Left colon (tissue), 2 donors: ENCODE data around the gene TXNL4A. TPM values are rescaled to one million over a fixed set of nuclear protein-coding genes. Genes with fewer than 3 reads are reported as not detected.

Experiments used
- ATAC-seq: fragments of 200-7000 bp; cut with Tn5 transposase; one replicate; pipeline ENCODE4 v1.9.1; 2020; ENCODE audit warnings: mild to moderate bottlenecking, moderate library complexity
- DNase-seq, 2 donors: peaks; one replicate each; pipeline ENCODE4 v3.0.0-alpha.2; 2020
- intact Hi-C, 2 donors: fragments of 100-400 bp; cut with DNase I in 1 of 2; cut with micrococcal nuclease in 1 of 2; formaldehyde crosslinking; loops; one replicate each; pipeline versions ENCODE4 v1.11.2 to v1.14.0; 2022; cut with DNase I, micrococcal nuclease
- total RNA-seq, 2 donors: library from RNA; stranded (reverse); fragmentation: NEBNext Ultra II Directional; extraction: Animal tissue kit (Norgen Biotek cat#: 25700); gene quantifications; one replicate each; pipeline ENCODE4 v1.2.1, GENCODE V29; 2021
- donor health status: DM: no; HTN: no; CAD: no.
- donor health status: DM: yes; HTN: yes; CAD: no.

TXNL4A gene
- total RNA-seq, 2 donors from 2014 or later: 72.6 to 96.2 TPM

GRCh38 chr18:79941473-79942119 is 46.8 kb downstream of the TXNL4A start:
- intact Hi-C loops: no loop called here
- DNase-seq (peak; percentile 6 to 23), ATAC-seq (no peak)

DNA sequence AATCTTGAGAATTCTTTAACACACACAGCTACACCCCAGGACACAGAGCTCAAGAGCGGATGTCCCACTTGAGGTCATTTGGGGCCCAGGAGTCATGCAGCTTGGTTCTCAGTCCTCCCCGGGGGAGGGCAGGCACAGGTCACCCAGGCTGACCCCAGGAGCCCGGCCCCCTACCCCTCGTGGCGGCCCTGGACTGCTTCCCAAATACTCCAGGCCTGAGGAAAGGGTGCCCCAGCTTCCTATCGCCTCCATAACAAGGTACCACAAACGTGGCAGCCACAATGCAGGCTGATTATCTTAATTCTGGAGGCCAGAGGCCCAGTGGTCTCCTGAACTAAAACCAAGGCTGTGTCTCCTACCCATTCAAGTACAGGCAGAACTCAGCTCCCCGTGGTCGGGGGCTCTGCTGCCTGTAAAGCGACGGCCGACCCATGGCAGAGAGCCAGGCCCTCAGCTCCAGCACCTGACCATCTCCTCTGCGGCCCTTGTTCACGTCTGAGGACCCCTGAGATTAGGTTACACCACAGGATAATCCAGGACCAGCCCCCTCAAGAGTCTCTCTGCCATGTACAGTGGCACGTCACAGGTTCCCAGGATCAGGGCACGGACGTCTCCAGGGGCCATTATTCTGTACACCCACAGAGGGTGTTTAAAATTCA is 47.4 kb downstream of the TXNL4A start:
- DNase-seq (peak; percentile 3 to 23), ATAC-seq (no peak)
- intact Hi-C loops: no loop called here

DNA sequence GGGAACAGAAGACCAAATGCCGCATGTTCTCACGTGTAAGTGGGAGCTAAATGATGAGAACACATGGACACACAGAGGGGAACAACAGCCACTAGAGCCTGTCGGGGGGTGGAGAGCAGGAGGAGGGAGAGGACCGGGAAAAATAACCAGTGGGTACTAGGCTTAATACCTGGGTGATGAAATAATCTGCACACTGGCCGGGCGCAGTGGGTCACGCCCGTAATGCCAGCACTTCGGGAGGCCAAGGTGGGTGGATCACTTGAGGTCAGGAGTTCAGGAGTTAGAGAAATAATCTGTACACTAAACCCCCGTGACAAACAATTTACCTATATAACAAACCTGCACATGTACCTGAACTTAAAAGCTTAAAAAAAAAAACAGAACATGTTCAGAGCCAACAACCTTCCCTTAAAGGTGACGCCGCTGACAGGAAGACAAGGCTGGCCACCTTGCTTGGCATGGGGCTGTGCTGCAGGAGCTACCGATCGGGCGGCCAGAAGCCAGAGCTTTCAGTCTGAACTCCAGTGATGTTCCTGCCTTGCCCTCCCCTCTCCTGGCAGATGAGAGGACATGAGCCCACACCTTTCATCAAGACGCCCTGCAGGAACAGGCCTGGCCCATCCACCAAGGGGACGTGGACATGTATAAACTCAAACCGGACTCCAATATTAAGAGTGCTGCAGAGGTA is 48.1 kb downstream of the TXNL4A start:
- ATAC-seq (no peak), DNase-seq (peak; percentile 4 to 28)
- intact Hi-C loops: no loop called here

DNA sequence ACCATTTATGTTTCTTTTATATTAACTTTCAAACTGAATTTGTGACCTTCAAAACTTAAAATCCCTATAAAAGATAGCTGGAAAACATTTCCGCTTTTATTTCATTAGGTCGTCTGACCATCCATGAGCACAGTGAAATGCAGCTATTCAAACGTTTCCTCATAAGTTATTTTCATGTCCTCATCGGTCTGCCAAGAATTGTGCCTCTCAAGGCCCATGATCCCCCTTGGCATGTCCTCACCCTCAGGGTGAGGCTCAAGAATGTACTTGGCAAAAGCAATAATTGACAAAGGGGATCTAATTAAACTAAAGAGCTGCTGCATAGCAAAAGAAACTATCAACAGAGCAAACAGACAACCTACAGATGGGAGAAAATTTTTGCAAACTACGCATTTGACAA is 49.3 kb downstream of the TXNL4A start:
- peak in 1 of 2 donors; percentile 50 for DNase-seq
- intact Hi-C loops: no loop called here
- ATAC-seq: no peak

DNA sequence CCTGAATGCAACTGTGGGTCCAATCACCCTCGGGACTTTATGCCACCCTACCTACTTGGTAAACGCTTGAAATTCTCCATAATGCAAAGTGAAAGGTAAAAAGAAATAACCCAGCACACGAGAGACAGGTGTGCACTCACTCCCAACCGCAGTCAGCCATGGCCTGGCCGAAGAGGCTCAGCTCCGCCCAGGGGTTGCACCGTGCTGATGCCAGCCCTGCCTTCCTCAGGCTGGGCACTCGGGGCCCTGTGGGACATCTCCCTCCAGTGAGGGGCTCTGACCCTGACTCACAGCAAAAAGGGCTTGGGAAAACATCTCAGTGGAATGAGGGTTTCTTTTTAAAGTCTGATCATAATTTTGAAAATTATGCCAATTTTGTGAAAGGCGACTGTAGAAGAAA is 50.2 kb downstream of the TXNL4A start:
- no peak for ATAC-seq
- DNase-seq: peak; percentile 25 to 40
- intact Hi-C loops: no loop called here

DNA sequence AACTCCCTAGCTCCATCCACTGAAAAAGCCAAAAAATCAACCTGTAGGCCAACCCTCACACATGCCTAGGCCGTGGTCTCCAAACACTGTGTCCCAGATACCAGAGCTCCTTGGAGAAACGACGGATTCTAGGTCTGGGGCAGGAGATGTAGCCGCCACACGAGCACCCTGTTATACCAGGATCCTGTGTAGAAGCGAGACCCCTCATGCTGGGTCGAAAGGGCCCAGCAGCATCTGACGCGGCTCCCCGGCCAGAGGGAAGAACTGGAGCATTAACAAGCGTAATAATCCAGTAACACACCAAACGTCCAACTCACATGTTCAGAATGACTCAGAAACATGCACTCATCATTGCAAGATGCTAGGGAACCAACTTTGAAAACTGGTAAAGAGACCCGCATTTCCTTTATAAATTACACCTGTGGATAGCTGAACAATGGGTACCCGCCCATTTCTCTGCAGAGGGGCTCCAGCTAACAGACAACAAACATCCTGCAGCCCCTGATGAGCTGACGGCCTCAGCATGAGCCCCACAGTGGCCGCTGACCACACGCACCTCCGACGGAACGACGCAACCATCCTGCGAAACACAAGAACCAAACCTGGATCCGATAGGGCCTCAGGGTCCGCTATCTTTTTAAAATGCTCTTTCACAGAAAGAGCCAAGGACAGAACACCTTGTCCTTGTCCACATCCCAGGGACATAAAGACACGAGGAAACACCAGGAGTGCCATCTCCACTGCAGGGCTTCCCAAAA is 51.1 kb downstream of the TXNL4A start:
- DNase-seq: peak; percentile 3 to 24
- intact Hi-C loops: no loop called here
- ATAC-seq: no peak

DNA sequence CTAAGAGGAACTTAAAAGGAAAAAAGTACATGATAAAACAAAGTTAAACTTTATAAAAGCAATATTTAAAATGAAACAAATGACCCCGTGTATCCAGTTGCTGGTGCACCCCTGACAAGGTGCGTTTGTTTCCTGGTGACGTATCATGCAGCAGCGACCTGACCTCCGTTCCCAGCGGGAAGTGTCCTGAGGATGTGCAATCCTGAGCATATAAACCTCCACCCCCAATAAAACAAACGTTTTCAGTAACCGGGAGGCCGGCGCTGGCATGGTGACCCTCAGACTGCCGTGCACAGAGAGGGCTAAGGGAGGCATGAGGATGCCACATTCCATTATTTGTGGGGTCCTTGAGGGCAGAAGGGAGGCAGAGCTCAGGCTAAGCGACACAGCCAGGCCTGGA is 51.7 kb downstream of the TXNL4A start:
- intact Hi-C loops: no loop called here
- ATAC-seq (peak; percentile 56), DNase-seq (peak; percentile 39 to 78)

- ATAC-seq: no peak
- intact Hi-C loops: no loop called here
- peak; percentile 1 to 30 for DNase-seq
These were observed 52.4 kb downstream of the TXNL4A start for GRCh38 chr18:79935925-79936324.

- ATAC-seq (no peak), DNase-seq (peak; percentile 5 to 21)
- intact Hi-C loops: no loop called here
These were observed 52.9 kb downstream of the TXNL4A start for GRCh38 chr18:79935499-79935898.

GRCh38 chr18:79935098-79935480 is 53.3 kb downstream of the TXNL4A start:
- no peak for ATAC-seq
- intact Hi-C loops: no loop called here
- peak; percentile 10 to 24 for DNase-seq

- intact Hi-C loops: no loop called here
- ATAC-seq: peak; percentile 82
These were observed 53.9 kb downstream of the TXNL4A start for GRCh38 chr18:79934311-79935097.

DNA sequence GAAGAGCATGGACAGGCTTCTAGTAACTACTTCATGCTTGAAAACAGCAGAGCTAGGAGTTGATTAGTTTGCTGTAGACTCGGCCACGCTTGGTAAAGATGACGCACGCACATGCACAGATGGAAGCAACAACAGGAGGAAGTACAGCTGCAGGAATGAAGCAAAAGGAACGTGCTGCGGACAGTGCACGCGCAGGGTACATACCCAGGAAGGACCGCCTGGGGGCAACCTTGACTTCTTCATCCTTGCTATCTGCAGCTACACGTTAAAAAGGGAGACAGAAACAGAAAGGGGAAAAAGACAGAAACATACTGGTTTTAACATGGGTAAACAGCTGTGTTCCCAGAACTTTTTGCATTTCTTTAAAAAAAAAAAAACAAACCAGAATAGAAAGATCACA is 54.6 kb downstream of the TXNL4A start:
- ATAC-seq (peak; percentile 65), DNase-seq (peak; percentile 46 to 72)
- intact Hi-C loops: no loop called here

More at GRCh38 chr18:79934311-79935097, 53.9 kb downstream of the TXNL4A start:
- peak; percentile 65 to 71 for DNase-seq

- ATAC-seq (no peak), DNase-seq (no peak)
- intact Hi-C loops: no loop called here
These were observed 55.5 kb downstream of the TXNL4A start for GRCh38 chr18:79932907-79933306.

GRCh38 chr18:79931475-79931874 is 56.9 kb downstream of the TXNL4A start:
- intact Hi-C loops: no loop called here
- DNase-seq: no peak
- no peak for ATAC-seq

GRCh38 chr18:79930020-79930642 is 58.2 kb downstream of the TXNL4A start:
- DNase-seq (no peak), ATAC-seq (no peak)
- intact Hi-C loops: no loop called here

- DNase-seq: peak; percentile 2 to 14
- ATAC-seq: no peak
- intact Hi-C loops: no loop called here
These were observed 59.8 kb downstream of the TXNL4A start for GRCh38 chr18:79928563-79928960.

DNA sequence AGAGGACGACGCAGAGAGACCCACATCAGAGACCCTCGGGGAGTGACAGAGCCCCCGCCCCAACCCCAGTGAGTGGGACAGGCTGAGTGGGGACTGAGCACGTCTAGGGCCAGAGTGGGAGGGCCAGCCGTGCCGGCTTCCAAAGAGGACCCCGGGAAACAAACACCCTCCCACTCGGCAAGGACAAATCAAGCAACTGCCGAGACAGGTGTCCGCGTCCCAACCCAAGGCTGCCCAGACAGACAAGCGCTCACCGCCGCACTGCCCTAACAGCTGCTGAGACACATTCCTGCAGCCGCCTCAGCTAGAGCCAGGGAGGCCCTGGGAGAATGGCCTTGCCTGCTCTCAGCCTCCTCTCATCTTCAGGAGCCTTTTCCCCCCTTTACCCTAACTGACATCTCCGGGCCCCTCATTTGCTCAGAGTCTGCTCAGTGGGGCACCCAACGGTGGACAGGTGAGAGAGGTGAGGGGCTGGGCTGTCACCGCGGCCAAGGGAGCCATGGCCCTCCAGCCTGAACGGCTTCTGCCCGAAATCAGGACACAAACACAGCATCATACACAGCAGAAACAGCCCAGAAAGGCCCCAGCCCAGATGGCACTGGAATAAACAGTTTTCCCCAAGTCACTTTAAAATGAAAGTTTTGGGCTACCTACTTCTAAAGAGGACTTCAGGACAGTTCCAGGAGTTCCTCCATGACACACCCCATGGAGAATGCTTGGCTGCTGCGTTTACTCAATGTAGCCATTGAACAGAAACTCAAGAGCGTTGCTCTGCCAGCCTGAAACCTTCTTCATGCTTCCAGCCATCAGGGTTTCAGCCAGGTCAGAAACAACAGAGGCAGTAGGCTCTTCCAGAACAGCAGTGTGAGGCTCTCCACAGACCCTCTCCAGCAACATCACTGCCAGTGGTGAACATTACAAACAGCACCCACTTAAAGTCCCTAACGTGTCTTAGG is 60.5 kb downstream of the TXNL4A start:
- intact Hi-C loops: no loop called here
- ATAC-seq: no peak
- DNase-seq: peak; percentile 1 to 14
